Mesenchymal stem cell (in vitro differentiated cells and primary cell): ENCODE results near the gene TXNDC11.

ENCODE experiments used
- DNase-seq: peaks from one replicate; pipeline ENCODE4 v3.0.0-alpha.2; 2013
- H2AFZ ChIP-seq: one replicate; pipeline ENCODE4 v1.6.1; 2013; ENCODE audit warnings: low read depth, mild to moderate bottlenecking, control low read depth, inconsistent platforms, low read length, moderate library complexity
- H2AK5ac ChIP-seq: 2 replicates; pipeline ENCODE4 v1.6.1; 2013; ENCODE audit warnings: low read length, moderate library complexity, mild to moderate bottlenecking, inconsistent platforms; ENCODE audit not compliant: severe bottlenecking
- H2BK120ac ChIP-seq: one replicate; pipeline ENCODE4 v1.6.1; 2013; ENCODE audit warnings: low read depth, mild to moderate bottlenecking, inconsistent platforms, low read length, moderate library complexity
- H2BK12ac ChIP-seq, 2 experiments: one replicate each; pipeline ENCODE4 v1.6.1; 2013; ENCODE audit warnings: inconsistent platforms in 2 of 2, low read length in 2 of 2, mild to moderate bottlenecking in 2 of 2, moderate library complexity in 2 of 2, control low read depth in 1 of 2
- H2BK15ac ChIP-seq: one replicate; pipeline ENCODE4 v1.6.1; 2013; ENCODE audit warnings: mild to moderate bottlenecking, low read depth, inconsistent platforms; ENCODE audit not compliant: poor library complexity, severe bottlenecking
- H2BK5ac ChIP-seq: 2 replicates; pipeline ENCODE4 v1.6.1; 2013; ENCODE audit warnings: low read depth, mild to moderate bottlenecking, low read length, control low read depth, inconsistent platforms; ENCODE audit not compliant: poor library complexity, severe bottlenecking
- H3K14ac ChIP-seq, 2 experiments: one replicate each; pipeline ENCODE4 v1.6.1; 2013; ENCODE audit warnings: inconsistent platforms in 2 of 2, low read length in 2 of 2, control low read depth in 1 of 2, mild to moderate bottlenecking in 1 of 2, moderate library complexity in 1 of 2
- H3K18ac ChIP-seq, 2 experiments: one replicate each; pipeline ENCODE4 v1.6.1; 2013; ENCODE audit warnings: inconsistent platforms in 2 of 2, low read length in 2 of 2, control low read depth in 1 of 2, low read depth in 1 of 2, mild to moderate bottlenecking in 1 of 2
- H3K23ac ChIP-seq, 2 experiments: one replicate each; pipeline ENCODE4 v1.6.1; 2013; ENCODE audit warnings: inconsistent platforms in 2 of 2, low read length in 2 of 2, mild to moderate bottlenecking in 2 of 2, moderate library complexity in 2 of 2, control low read depth in 1 of 2
- H3K27ac ChIP-seq: 2 replicates; pipeline ENCODE4 v1.5.1; 2013; ENCODE audit warnings: mild to moderate bottlenecking, moderate library complexity, low read length, control low read depth, inconsistent platforms; ENCODE audit not compliant: poor library complexity, severe bottlenecking
- H3K27me3 ChIP-seq, 2 experiments: 2 replicates each; pipeline versions ENCODE4 v1.6.1 to v1.7.0; 2013; ENCODE audit warnings: low read length in 2 of 2, mild to moderate bottlenecking in 2 of 2, moderate library complexity in 2 of 2, control low read depth in 1 of 2, inconsistent platforms in 1 of 2; ENCODE audit not compliant: control insufficient read depth in 1 of 2, insufficient read depth in 1 of 2
- H3K36me3 ChIP-seq, 2 experiments: 2 replicates each; pipeline versions ENCODE4 v1.6.1 to v1.7.0; 2013; ENCODE audit warnings: low read length in 2 of 2, control low read depth in 1 of 2, inconsistent platforms in 1 of 2, low read depth in 1 of 2, mild to moderate bottlenecking in 1 of 2; ENCODE audit not compliant: insufficient read depth in 2 of 2, control insufficient read depth in 1 of 2
- H3K4ac ChIP-seq, 2 experiments: one replicate each; pipeline ENCODE4 v1.6.1; 2013; ENCODE audit warnings: inconsistent platforms in 2 of 2, low read length in 2 of 2, mild to moderate bottlenecking in 2 of 2, moderate library complexity in 2 of 2, control low read depth in 1 of 2, low read depth in 1 of 2
- H3K4me1 ChIP-seq: 2 replicates; pipeline ENCODE4 v1.6.1; 2013; ENCODE audit warnings: low read depth, low read length, control low read depth; ENCODE audit not compliant: control insufficient read depth, insufficient read depth
- H3K4me2 ChIP-seq: 2 replicates; pipeline ENCODE4 v1.6.1; 2013; ENCODE audit warnings: low read length, mild to moderate bottlenecking, inconsistent platforms; ENCODE audit not compliant: poor library complexity, severe bottlenecking
- H3K4me3 ChIP-seq, 2 experiments: 2 replicates each; pipeline versions ENCODE4 v1.5.1 to v1.7.0; 2013; ENCODE audit warnings: low read length in 2 of 2, mild to moderate bottlenecking in 2 of 2, control low read depth in 1 of 2, low read depth in 1 of 2; ENCODE audit not compliant: insufficient read depth in 1 of 2
- H3K79me1 ChIP-seq: replicated peaks from 2 replicates; pipeline ENCODE4 v1.6.1; 2013; ENCODE audit warnings: mild to moderate bottlenecking, control low read depth, low read length, inconsistent platforms; ENCODE audit not compliant: poor library complexity, severe bottlenecking
- H3K9ac ChIP-seq: 2 replicates; pipeline ENCODE4 v1.7.0; 2013; ENCODE audit warnings: mild to moderate bottlenecking, low read length, moderate library complexity
- H3K9me3 ChIP-seq: 2 replicates; pipeline ENCODE4 v1.7.0; 2013; ENCODE audit warnings: mild to moderate bottlenecking, low read length; ENCODE audit not compliant: control insufficient read depth
- H4K8ac ChIP-seq: one replicate; pipeline ENCODE4 v1.6.1; 2013; ENCODE audit warnings: inconsistent platforms, mild to moderate bottlenecking, low read length, moderate library complexity
- H4K91ac ChIP-seq: one replicate; pipeline ENCODE4 v1.6.1; 2013; ENCODE audit warnings: mild to moderate bottlenecking, low read length, inconsistent platforms
- WGBS: methylation state at CpG from one replicate; pipeline ENCODE4 v1.1.7; 2013; ENCODE audit warnings: mixed read lengths; 5-methylcytosine and 5-hydroxymethylcytosine counted together

Gene TXNDC11

GRCh38 chr16:11692171-11692570 is 50.5 kb downstream of the TXNDC11 start:
- no peak overlapping the region for H4K8ac ChIP-seq

GRCh38 chr16:11691771-11692170 is 50.9 kb downstream of the TXNDC11 start:
- no peak overlapping the region for H3K4ac ChIP-seq
- no peak overlapping the region for H3K23ac ChIP-seq
- H4K91ac ChIP-seq: no peak overlapping the region
- H2BK5ac ChIP-seq: no peak overlapping the region
- H3K4me1 ChIP-seq: no peaks in the 10 kb centered on the region
- peaks cover 36% of the 10 kb centered on the region for H3K79me1 ChIP-seq
- H3K27me3 ChIP-seq: no peaks in the 10 kb centered on the region
- no peak overlapping the region for H3K27ac ChIP-seq
- no peak for DNase-seq
- H2AFZ ChIP-seq: no peak overlapping the region
- H3K9ac ChIP-seq: no peak overlapping the region
- H3K14ac ChIP-seq: no peak overlapping the region
- 96% methylated on average over 15 of the region's 15 CpGs for WGBS
- H2BK120ac ChIP-seq: no peak overlapping the region
- H4K8ac ChIP-seq: no peak overlapping the region
- no peak overlapping the region for H3K18ac ChIP-seq
- H3K9me3 ChIP-seq: no peaks in the 10 kb centered on the region
- no peak overlapping the region for H3K4me2 ChIP-seq
- H2AK5ac ChIP-seq: no peak overlapping the region
- H3K36me3 ChIP-seq: peaks cover 46 to 69% of the 10 kb centered on the region in 2 experiments
- H2BK15ac ChIP-seq: no peak overlapping the region
- H3K4me3 ChIP-seq: no peak overlapping the region
- no peak overlapping the region for H2BK12ac ChIP-seq

More at GRCh38 chr16:11692171-11692570, 50.5 kb downstream of the TXNDC11 start:
- H3K14ac ChIP-seq: no peak overlapping the region
- no peak overlapping the region for H2AFZ ChIP-seq
- H3K9me3 ChIP-seq: no peaks in the 10 kb centered on the region
- no peaks in the 10 kb centered on the region for H3K4me1 ChIP-seq
- H3K27me3 ChIP-seq: no peaks in the 10 kb centered on the region
- no peak overlapping the region for H2AK5ac ChIP-seq
- no peak overlapping the region for H2BK12ac ChIP-seq
- no peak overlapping the region for H3K4me2 ChIP-seq
- peaks cover 48 to 69% of the 10 kb centered on the region in 2 experiments for H3K36me3 ChIP-seq
- no peak overlapping the region for H2BK15ac ChIP-seq
- no peak overlapping the region for H4K91ac ChIP-seq
- H3K27ac ChIP-seq: no peak overlapping the region
- H2BK120ac ChIP-seq: no peak overlapping the region
- H3K79me1 ChIP-seq: peaks cover 38% of the 10 kb centered on the region
- WGBS: 97% methylated on average over 7 of the region's 8 CpGs
- no peak overlapping the region for H2BK5ac ChIP-seq
- no peak overlapping the region for H3K23ac ChIP-seq
- no peak for DNase-seq
- H3K4ac ChIP-seq: no peak overlapping the region
- no peak overlapping the region for H3K18ac ChIP-seq
- no peak overlapping the region for H3K4me3 ChIP-seq
- no peak overlapping the region for H3K9ac ChIP-seq

GRCh38 chr16:11691235-11691634 is 51.4 kb downstream of the TXNDC11 start:
- Histone ChIP-seq H3K23ac (no peak overlapping the region), H2BK15ac (no peak overlapping the region), H3K36me3 (peaks cover 40 to 69% of the 10 kb centered on the region in 2 experiments), H2AK5ac (no peak overlapping the region), H4K91ac (no peak overlapping the region), H3K27ac (no peak overlapping the region), H3K4me2 (no peak overlapping the region), H3K18ac (no peak overlapping the region), H3K9me3 (no peaks in the 10 kb centered on the region), H3K27me3 (no peaks in the 10 kb centered on the region), H4K8ac (no peak overlapping the region), H2BK12ac (no peak overlapping the region), H2AFZ (no peak overlapping the region), H3K4me3 (no peak overlapping the region), H3K4me1 (no peaks in the 10 kb centered on the region), H2BK120ac (no peak overlapping the region), H3K79me1 (peaks cover 32% of the 10 kb centered on the region), H2BK5ac (no peak overlapping the region), H3K4ac (no peak overlapping the region), H3K9ac (no peak overlapping the region), H3K14ac (no peak overlapping the region)
- DNase-seq: no peak
- WGBS: 84% methylated on average over 2 of the region's 5 CpGs

GRCh38 chr16:11689031-11689840 is 53.4 kb downstream of the TXNDC11 start:
- no peak overlapping the region for H2AFZ ChIP-seq

More at GRCh38 chr16:11689031-11689840, 53.4 kb downstream of the TXNDC11 start:
- DNase-seq: no peak
- H4K8ac ChIP-seq: no peak overlapping the region
- H3K23ac ChIP-seq: no peak overlapping the region
- H3K14ac ChIP-seq: no peak overlapping the region
- H3K27me3 ChIP-seq: no peaks in the 10 kb centered on the region
- no peaks in the 10 kb centered on the region for H3K4me1 ChIP-seq
- no peaks in the 10 kb centered on the region for H3K9me3 ChIP-seq
- H3K27ac ChIP-seq: no peak overlapping the region
- H3K4me3 ChIP-seq: no peak overlapping the region
- no peak overlapping the region for H2BK5ac ChIP-seq
- no peak overlapping the region for H2BK15ac ChIP-seq
- H3K9ac ChIP-seq: no peak overlapping the region
- no peak overlapping the region for H3K4me2 ChIP-seq
- H2BK12ac ChIP-seq: no peak overlapping the region
- H3K36me3 ChIP-seq: peaks cover 35 to 69% of the 10 kb centered on the region in 2 experiments
- H2AK5ac ChIP-seq: no peak overlapping the region
- H3K4ac ChIP-seq: no peak overlapping the region
- no peak overlapping the region for H2BK120ac ChIP-seq
- WGBS: 88% methylated on average over 1 of the region's 3 CpGs
- peaks cover 28% of the 10 kb centered on the region for H3K79me1 ChIP-seq
- no peak overlapping the region for H3K18ac ChIP-seq
- no peak overlapping the region for H4K91ac ChIP-seq
